ENCODE data around the gene OR2V2.

OR2V2 gene

GRCh38 chr5:181207214-181207959 lies 60.0 kb downstream of the OR2V2 start (continued):
- 0 out of 2 replicates have a peak, but pooled peaks have one; percentile 39 for TF ChIP-seq CREB5 (CRISPR knock-in tag; IDR thresholded peaks at IDR 0.05; ENCODE audit: low read depth)
- TF ChIP-seq POU6F1 (CRISPR knock-in tag; IDR thresholded peaks at IDR 0.05; ENCODE audit: borderline replicate concordance, low read depth): 0 out of 2 replicates have a peak, but pooled peaks have one; percentile 55
- TF ChIP-seq CSDC2 (CRISPR knock-in tag; IDR thresholded peaks at IDR 0.05): no peak
- TF ChIP-seq ESRRG (CRISPR knock-in tag; IDR thresholded peaks at IDR 0.05): no peak
- no peak for TF ChIP-seq ZNF565 (CRISPR knock-in tag; conservative IDR thresholded peaks at IDR 0.05; ENCODE audit: low read depth)
- no peak for TF ChIP-seq TOX (CRISPR knock-in tag; IDR thresholded peaks at IDR 0.05; ENCODE audit: borderline replicate concordance)
- no peak for TF ChIP-seq ZNF8 (CRISPR knock-in tag; IDR thresholded peaks at IDR 0.05)

GRCh38 chr5:181207960-181208253 lies 60.5 kb downstream of the OR2V2 start:
- ATAC-seq: no peak
- TF ChIP-seq CSRNP3 (CRISPR knock-in tag; IDR thresholded peaks at IDR 0.05) (peak; percentile 16; the same call in 1 of the 2 replicates), OSR1 (CRISPR knock-in tag; IDR thresholded peaks at IDR 0.05) (no peak), BACH2 (CRISPR knock-in tag; IDR thresholded peaks at IDR 0.05; ENCODE audit: borderline replicate concordance) (no peak), CSDC2 (CRISPR knock-in tag; IDR thresholded peaks at IDR 0.05) (no peak), ZFP3 (CRISPR knock-in tag; IDR thresholded peaks at IDR 0.05) (no peak), POU6F1 (CRISPR knock-in tag; IDR thresholded peaks at IDR 0.05; ENCODE audit: borderline replicate concordance, low read depth) (no peak), GLIS3 (CRISPR knock-in tag; IDR thresholded peaks at IDR 0.05) (no peak), ZNF70 (CRISPR knock-in tag; IDR thresholded peaks at IDR 0.05) (no peak), ZNF565 (CRISPR knock-in tag; conservative IDR thresholded peaks at IDR 0.05; ENCODE audit: low read depth) (no peak), ZNF8 (CRISPR knock-in tag; IDR thresholded peaks at IDR 0.05) (0 out of 2 replicates have a peak, but pooled peaks have one; percentile 21), CREB5 (CRISPR knock-in tag; IDR thresholded peaks at IDR 0.05; ENCODE audit: low read depth) (0 out of 2 replicates have a peak, but pooled peaks have one; percentile 5), RARB (CRISPR knock-in tag; IDR thresholded peaks at IDR 0.05) (peak; percentile 57; the same call in 1 of the 2 replicates), PATZ1 (CRISPR knock-in tag; IDR thresholded peaks at IDR 0.05; ENCODE audit: borderline replicate concordance) (no peak; the same call in 1 of the 2 replicates)
